Testis (tissue), 3 donors: Measurements from ENCODE around the gene SLC28A3. TPM values are rescaled to one million over a fixed set of nuclear protein-coding genes. Genes with fewer than 3 reads are reported as not detected.

Experiments
- DNase-seq: peaks from one replicate; pipeline ENCODE4 v3.0.0-alpha.2; 2019
- H3K27ac ChIP-seq, 2 donors: fragments of 200-600 bp; sonication (generic); one replicate each; pipeline ENCODE4 v1.5.1; 2019
- H3K27me3 ChIP-seq: fragments of 200-600 bp; sonication (generic); one replicate; pipeline ENCODE4 v1.5.1; 2019
- H3K36me3 ChIP-seq: fragments of 200-600 bp; sonication (generic); one replicate; pipeline ENCODE4 v1.5.1; 2017; ENCODE audit warnings: low read depth; ENCODE audit errors: missing control alignments
- H3K4me1 ChIP-seq: fragments of 200-600 bp; sonication (generic); one replicate; pipeline ENCODE4 v1.5.1; 2019
- H3K4me3 ChIP-seq, 2 donors: fragments of 200-600 bp; sonication (generic); one replicate each; pipeline ENCODE4 v1.5.1; 2017 to 2019
- H3K9me3 ChIP-seq: fragments of 200-600 bp; sonication (generic); one replicate; pipeline ENCODE4 v1.5.1; 2017
- POLR2A ChIP-seq: fragments of 450-650 bp; IDR thresholded peaks from one replicate; pipeline ENCODE4 v1.6.1; 2017; ENCODE audit warnings: antibody characterized with exemption, mild to moderate bottlenecking, moderate library complexity
- WGBS, 2 donors: methylation state at CpG; one replicate each; pipeline ENCODE4 v1.1.5; 2018; 5-methylcytosine and 5-hydroxymethylcytosine counted together
- intact Hi-C: fragments of 100-400 bp; cut with DNase I; formaldehyde crosslinking; loops from one replicate; pipeline ENCODE4 v1.15.1; 2023; ENCODE audit warnings: low total_unique reads
- polyA plus RNA-seq: library from polyadenylated mRNA; stranded (reverse); fragments of 350-450 nt; fragmentation: Illumina TruSeq; extraction: RNeasy Lipid Tissue Mini Kit (QIAGEN cat#74804); gene quantifications from one replicate; pipeline ENCODE4 v1.2.3, GENCODE V29; 2014; ENCODE audit warnings: low read depth, low replicate concordance; ENCODE audit not compliant: insufficient read depth
- total RNA-seq, 2 donors: library from RNA; depleted of rRNA; stranded (reverse); fragments of >200 nt; gene quantifications; one replicate each; pipeline ENCODE4 v1.2.3, GENCODE V29; 2016
- TF ChIP-seq, protein P1 (sequence below), 3 experiments: fragments of 450-650 bp in 2 of 3; fragments of 200-600 bp in 1 of 3; sonication (generic) in 1 of 3; IDR thresholded peaks; one replicate each; pipeline ENCODE4 v1.5.1; 2016 to 2019; ENCODE audit warnings: antibody characterized with exemption in 3 of 3, mild to moderate bottlenecking in 2 of 3, moderate library complexity in 1 of 3

Gene SLC28A3
- total and polyA plus RNA-seq, 3 donors from 2014 or later = 0.08 to 1.7 (median 0.31) TPM

GRCh38 chr9:84324811-84325210 is 15.7 kb downstream of the SLC28A3 start:
- no peak overlapping the region for H3K4me3 ChIP-seq
- TF ChIP-seq, protein P1, sequence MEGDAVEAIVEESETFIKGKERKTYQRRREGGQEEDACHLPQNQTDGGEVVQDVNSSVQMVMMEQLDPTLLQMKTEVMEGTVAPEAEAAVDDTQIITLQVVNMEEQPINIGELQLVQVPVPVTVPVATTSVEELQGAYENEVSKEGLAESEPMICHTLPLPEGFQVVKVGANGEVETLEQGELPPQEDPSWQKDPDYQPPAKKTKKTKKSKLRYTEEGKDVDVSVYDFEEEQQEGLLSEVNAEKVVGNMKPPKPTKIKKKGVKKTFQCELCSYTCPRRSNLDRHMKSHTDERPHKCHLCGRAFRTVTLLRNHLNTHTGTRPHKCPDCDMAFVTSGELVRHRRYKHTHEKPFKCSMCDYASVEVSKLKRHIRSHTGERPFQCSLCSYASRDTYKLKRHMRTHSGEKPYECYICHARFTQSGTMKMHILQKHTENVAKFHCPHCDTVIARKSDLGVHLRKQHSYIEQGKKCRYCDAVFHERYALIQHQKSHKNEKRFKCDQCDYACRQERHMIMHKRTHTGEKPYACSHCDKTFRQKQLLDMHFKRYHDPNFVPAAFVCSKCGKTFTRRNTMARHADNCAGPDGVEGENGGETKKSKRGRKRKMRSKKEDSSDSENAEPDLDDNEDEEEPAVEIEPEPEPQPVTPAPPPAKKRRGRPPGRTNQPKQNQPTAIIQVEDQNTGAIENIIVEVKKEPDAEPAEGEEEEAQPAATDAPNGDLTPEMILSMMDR (IDR thresholded peaks at IDR 0.05) = no peak
- TF ChIP-seq POLR2A = no peak
- intact Hi-C loops = no loop called here

GRCh38 chr9:84323858-84324257 is 16.7 kb downstream of the SLC28A3 start:
- 73 to 81% methylated on average over 2 of the region's 2 CpGs for WGBS, 2 donors
- DNase-seq = no peak
- H3K4me1 ChIP-seq = no peaks in the 10 kb centered on the region
- H3K4me3 ChIP-seq = no peak overlapping the region
- intact Hi-C loops = no loop called here
- H3K9me3 ChIP-seq = no peaks in the 10 kb centered on the region
- TF ChIP-seq, protein P1 (IDR thresholded peaks at IDR 0.05) = no peak
- no peaks in the 10 kb centered on the region for H3K27me3 ChIP-seq
- H3K36me3 ChIP-seq = no peaks in the 10 kb centered on the region
- H3K27ac ChIP-seq = no peak overlapping the region

More at GRCh38 chr9:84324811-84325210, 15.7 kb downstream of the SLC28A3 start:
- H3K27ac ChIP-seq = no peak overlapping the region
- H3K27me3 ChIP-seq = no peaks in the 10 kb centered on the region
- H3K36me3 ChIP-seq = no peaks in the 10 kb centered on the region
- DNase-seq = no peak
- no peaks in the 10 kb centered on the region for H3K9me3 ChIP-seq
- H3K4me1 ChIP-seq = no peaks in the 10 kb centered on the region

DNA sequence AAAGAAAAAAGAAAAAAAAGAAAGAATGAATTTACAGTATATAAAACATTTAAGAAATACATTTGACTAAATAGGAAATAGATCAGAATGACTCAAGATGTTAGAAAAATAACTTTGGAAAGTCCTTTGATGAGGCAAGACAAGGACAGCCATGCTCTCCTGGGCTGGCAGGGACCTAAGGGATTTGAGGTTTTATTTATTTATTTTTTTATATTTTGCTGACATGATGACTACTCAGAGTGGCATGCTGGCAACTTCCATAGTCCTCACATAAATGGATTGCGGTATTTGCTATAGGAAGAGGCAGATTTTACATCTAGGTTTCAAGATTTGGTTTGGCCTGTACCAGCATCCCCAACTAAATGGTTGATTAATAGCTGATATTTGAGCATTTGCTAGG is 17.7 kb downstream of the SLC28A3 start:
- intact Hi-C loops = no loop called here
- no peak overlapping the region for H3K27ac ChIP-seq
- no peaks in the 10 kb centered on the region for H3K27me3 ChIP-seq
- H3K9me3 ChIP-seq = no peaks in the 10 kb centered on the region
- H3K4me1 ChIP-seq = no peaks in the 10 kb centered on the region
- H3K4me3 ChIP-seq = no peak overlapping the region
- no peaks in the 10 kb centered on the region for H3K36me3 ChIP-seq
- WGBS, 2 donors = 92 to 97% methylated on average over 1 of the region's 1 CpG
- no peak for DNase-seq
- TF ChIP-seq, protein P1 (IDR thresholded peaks at IDR 0.05) = no peak
- no peak for TF ChIP-seq POLR2A

GRCh38 chr9:84320231-84320630 is 20.3 kb downstream of the SLC28A3 start:
- Histone ChIP-seq H3K9me3 (no peaks in the 10 kb centered on the region), H3K36me3 (no peaks in the 10 kb centered on the region), H3K27ac (no peak overlapping the region), H3K4me1 (no peaks in the 10 kb centered on the region), H3K4me3 (no peak overlapping the region), H3K27me3 (no peaks in the 10 kb centered on the region)
- TF ChIP-seq, protein P1 (IDR thresholded peaks at IDR 0.05) = no peak
- no peak for TF ChIP-seq POLR2A
- intact Hi-C loops = no loop called here
- no peak for DNase-seq
- WGBS, 2 donors = 95 to 96% methylated on average over 1 of the region's 1 CpG

DNA sequence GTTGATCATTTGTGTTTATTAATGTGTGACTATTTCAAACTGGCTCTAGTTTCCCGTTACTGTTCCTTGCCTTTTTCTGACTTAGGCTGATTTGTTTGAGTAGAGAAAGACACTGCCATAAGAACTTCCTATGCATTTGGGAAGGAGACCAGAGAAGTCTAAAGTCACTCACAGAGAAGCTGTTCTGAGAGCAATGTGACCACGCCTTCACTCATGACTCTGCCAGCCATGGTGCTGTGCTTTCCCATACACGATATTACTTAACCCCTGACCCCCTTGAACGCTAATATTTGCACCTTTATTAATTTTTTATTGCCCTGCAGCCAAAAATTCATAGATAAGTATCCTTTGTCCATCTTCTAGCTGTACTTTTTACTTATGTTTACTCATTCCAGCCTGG is 20.9 kb downstream of the SLC28A3 start:
- no peak for TF ChIP-seq POLR2A
- TF ChIP-seq, protein P1 (IDR thresholded peaks at IDR 0.05) = no peak
- DNase-seq = no peak

More for the DNA sequence above, 20.9 kb downstream of the SLC28A3 start:
- no peaks in the 10 kb centered on the region for H3K27me3 ChIP-seq
- no peaks in the 10 kb centered on the region for H3K36me3 ChIP-seq
- intact Hi-C loops = no loop called here
- no peak overlapping the region for H3K27ac ChIP-seq
- H3K4me1 ChIP-seq = no peaks in the 10 kb centered on the region
- no peaks in the 10 kb centered on the region for H3K9me3 ChIP-seq
- 77 to 93% methylated on average over 4 of the region's 4 CpGs for WGBS, 2 donors
- no peak overlapping the region for H3K4me3 ChIP-seq
